OCI-LY1 (cell line): ENCODE data around the gene SLC25A13.

Experiments used
- H2AFZ ChIP-seq: fragments of 200-600 bp; sonication (generic), shearing (Covaris generic); 2 replicates; pipeline ENCODE4 v1.6.0; 2014; ENCODE audit warnings: antibody characterized with exemption, mild to moderate bottlenecking, low read length
- H3F3A ChIP-seq: fragments of 200-600 bp; sonication (generic), shearing (Covaris generic); 2 replicates; pipeline ENCODE4 v1.6.0; 2014; ENCODE audit warnings: mild to moderate bottlenecking, antibody characterized with exemption, low read length, moderate library complexity; ENCODE audit not compliant: insufficient read depth
- H3K27ac ChIP-seq: fragments of 200-600 bp; sonication (generic); 2 replicates; pipeline ENCODE4 v1.5.1; 2014; ENCODE audit warnings: low read length, mixed run types, mild to moderate bottlenecking, low read depth; ENCODE audit not compliant: poor library complexity, severe bottlenecking
- H3K27me3 ChIP-seq: fragments of 200-600 bp; sonication (generic); 2 replicates; pipeline ENCODE4 v1.6.0; 2014; ENCODE audit warnings: antibody characterized with exemption, mild to moderate bottlenecking, low read length, moderate library complexity; ENCODE audit not compliant: insufficient read depth
- H3K36me3 ChIP-seq: fragments of 200-600 bp; sonication (generic); 2 replicates; pipeline ENCODE4 v1.6.1; 2014; ENCODE audit warnings: mild to moderate bottlenecking, antibody characterized with exemption, low read length, moderate library complexity, mixed read lengths; ENCODE audit not compliant: insufficient read depth
- H3K4me1 ChIP-seq: fragments of 200-600 bp; sonication (generic); 2 replicates; pipeline ENCODE4 v1.5.1; 2014; ENCODE audit warnings: mild to moderate bottlenecking, low read length, moderate library complexity; ENCODE audit not compliant: insufficient read depth, severe bottlenecking
- H3K4me2 ChIP-seq: fragments of 200-600 bp; sonication (generic), shearing (Covaris generic); 2 replicates; pipeline ENCODE4 v1.6.1; 2014; ENCODE audit warnings: low read length
- H3K4me3 ChIP-seq: fragments of 200-600 bp; sonication (generic); 2 replicates; pipeline ENCODE4 v1.5.1; 2014; ENCODE audit warnings: low read length, low read depth, mild to moderate bottlenecking, mixed read lengths; ENCODE audit not compliant: poor library complexity, severe bottlenecking
- H3K79me2 ChIP-seq: fragments of 200-600 bp; shearing (Covaris generic); 2 replicates; pipeline ENCODE4 v1.6.1; 2016; ENCODE audit warnings: mixed run types, low read length, mixed read lengths; ENCODE audit not compliant: insufficient read depth
- H3K9ac ChIP-seq: fragments of 200-600 bp; sonication (generic), shearing (Covaris generic); 2 replicates; pipeline ENCODE4 v1.6.1; 2014; ENCODE audit warnings: mild to moderate bottlenecking, low read length, mixed read lengths
- H3K9me2 ChIP-seq: fragments of 200-600 bp; sonication (generic), shearing (Covaris generic); 2 replicates; pipeline ENCODE4 v1.6.1; 2014; ENCODE audit warnings: low read depth, mild to moderate bottlenecking, low read length, mixed read lengths
- H3K9me3 ChIP-seq: fragments of 200-600 bp; shearing (Covaris generic); 2 replicates; pipeline ENCODE4 v1.6.1; 2014; ENCODE audit warnings: low read length, mixed read lengths
- H4K20me1 ChIP-seq: fragments of 200-600 bp; sonication (generic), shearing (Covaris generic); 2 replicates; pipeline ENCODE4 v1.6.0; 2016; ENCODE audit warnings: mild to moderate bottlenecking, low read length; ENCODE audit not compliant: insufficient read depth
- EZH2 ChIP-seq: fragments of 200-600 bp; sonication (generic), shearing (Covaris generic); IDR thresholded peaks from 2 replicates; pipeline ENCODE4 v1.8.0; 2017; ENCODE audit warnings: borderline replicate concordance, mixed run types, mild to moderate bottlenecking, antibody characterized with exemption, low read length, moderate library complexity, mixed read lengths
- TF ChIP-seq, protein P1 (sequence below): fragments of 200-600 bp; sonication (generic), shearing (Covaris generic); IDR thresholded peaks from 2 replicates; pipeline ENCODE4 v1.5.1; 2017; ENCODE audit warnings: mild to moderate bottlenecking, antibody characterized with exemption, low read length, moderate library complexity, mixed read lengths

Gene SLC25A13

DNA sequence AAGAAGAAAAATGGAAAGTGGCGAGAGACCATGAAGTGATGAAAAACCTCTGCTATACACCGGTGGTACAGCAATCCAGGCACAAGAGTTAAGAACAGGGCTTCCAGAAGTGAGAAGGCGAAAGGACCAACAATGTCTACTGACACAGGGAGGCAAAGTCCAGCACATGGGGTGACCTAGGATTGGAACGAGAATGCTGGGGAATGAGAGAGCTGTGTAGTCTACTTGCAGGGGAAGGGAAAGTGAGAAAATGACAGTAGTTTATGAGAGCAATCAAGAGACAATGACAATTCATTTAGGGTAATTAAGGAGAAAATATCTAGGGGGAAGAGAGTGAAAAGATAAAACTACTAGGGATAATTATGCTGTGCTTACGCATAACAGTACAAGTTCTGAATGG is 169.2 kb downstream of the SLC25A13 start:
- no peaks in the 10 kb centered on the region for H3K9me3 ChIP-seq

DNA sequence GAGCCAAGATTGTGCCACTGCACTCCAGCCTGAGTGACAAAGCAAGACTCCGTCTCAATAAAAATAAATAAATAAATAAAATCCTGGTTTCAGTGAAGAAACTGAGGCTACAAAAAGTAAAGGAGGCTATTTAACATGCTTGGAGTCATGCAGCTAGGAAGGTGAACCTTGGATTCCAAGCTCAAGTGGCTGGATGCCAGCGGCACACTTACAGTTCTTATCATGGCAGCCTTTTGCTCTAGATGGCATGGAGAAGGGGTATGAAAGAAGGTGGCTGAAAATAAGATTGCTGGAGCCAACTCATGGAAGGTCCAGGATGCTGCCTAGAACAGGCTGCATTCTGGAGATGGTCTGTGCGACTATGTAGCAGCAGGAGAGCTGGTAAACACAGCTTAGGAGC is 170.0 kb downstream of the SLC25A13 start:
- no peak overlapping the region for H3K4me3 ChIP-seq
- H3K79me2 ChIP-seq: no peaks in the 10 kb centered on the region
- no peak overlapping the region for H3K27ac ChIP-seq
- H3K9me2 ChIP-seq: no peaks in the 10 kb centered on the region
- no peak overlapping the region for H2AFZ ChIP-seq
- no peaks in the 10 kb centered on the region for H3K27me3 ChIP-seq
- no peaks in the 10 kb centered on the region for H3K9me3 ChIP-seq
- no peak overlapping the region for H3K9ac ChIP-seq
- no peaks in the 10 kb centered on the region for H3F3A ChIP-seq
- no peak for TF ChIP-seq EZH2
- TF ChIP-seq, protein P1, sequence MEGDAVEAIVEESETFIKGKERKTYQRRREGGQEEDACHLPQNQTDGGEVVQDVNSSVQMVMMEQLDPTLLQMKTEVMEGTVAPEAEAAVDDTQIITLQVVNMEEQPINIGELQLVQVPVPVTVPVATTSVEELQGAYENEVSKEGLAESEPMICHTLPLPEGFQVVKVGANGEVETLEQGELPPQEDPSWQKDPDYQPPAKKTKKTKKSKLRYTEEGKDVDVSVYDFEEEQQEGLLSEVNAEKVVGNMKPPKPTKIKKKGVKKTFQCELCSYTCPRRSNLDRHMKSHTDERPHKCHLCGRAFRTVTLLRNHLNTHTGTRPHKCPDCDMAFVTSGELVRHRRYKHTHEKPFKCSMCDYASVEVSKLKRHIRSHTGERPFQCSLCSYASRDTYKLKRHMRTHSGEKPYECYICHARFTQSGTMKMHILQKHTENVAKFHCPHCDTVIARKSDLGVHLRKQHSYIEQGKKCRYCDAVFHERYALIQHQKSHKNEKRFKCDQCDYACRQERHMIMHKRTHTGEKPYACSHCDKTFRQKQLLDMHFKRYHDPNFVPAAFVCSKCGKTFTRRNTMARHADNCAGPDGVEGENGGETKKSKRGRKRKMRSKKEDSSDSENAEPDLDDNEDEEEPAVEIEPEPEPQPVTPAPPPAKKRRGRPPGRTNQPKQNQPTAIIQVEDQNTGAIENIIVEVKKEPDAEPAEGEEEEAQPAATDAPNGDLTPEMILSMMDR: no peak
- H4K20me1 ChIP-seq: no peaks in the 10 kb centered on the region
- no peaks in the 10 kb centered on the region for H3K4me1 ChIP-seq
- no peaks in the 10 kb centered on the region for H3K36me3 ChIP-seq
- no peak overlapping the region for H3K4me2 ChIP-seq

More for the DNA sequence above, 169.2 kb downstream of the SLC25A13 start:
- TF ChIP-seq, protein P1: no peak
- no peak for TF ChIP-seq EZH2
- Histone ChIP-seq H4K20me1 (no peaks in the 10 kb centered on the region), H3K9ac (no peak overlapping the region), H3K27ac (no peak overlapping the region), H3F3A (no peaks in the 10 kb centered on the region), H3K27me3 (no peaks in the 10 kb centered on the region), H3K36me3 (no peaks in the 10 kb centered on the region), H3K4me2 (no peak overlapping the region), H3K4me1 (no peaks in the 10 kb centered on the region), H3K4me3 (no peak overlapping the region), H3K9me2 (no peaks in the 10 kb centered on the region), H2AFZ (no peak overlapping the region), H3K79me2 (no peaks in the 10 kb centered on the region)

DNA sequence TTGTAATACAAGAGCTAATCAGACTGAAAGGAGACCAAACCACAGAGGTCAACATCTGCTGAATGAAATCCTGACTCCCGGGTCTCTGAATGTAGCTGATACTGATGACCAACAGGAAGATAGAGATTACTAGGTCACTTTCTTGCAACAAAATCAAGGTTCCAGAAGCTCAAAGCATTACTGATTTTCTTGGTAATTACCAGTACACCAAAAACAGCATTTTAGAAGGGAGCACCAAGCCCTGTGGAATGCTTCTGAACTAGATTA is 177.7 kb downstream of the SLC25A13 start:
- H3F3A ChIP-seq: no peaks in the 10 kb centered on the region
- peaks cover 8% of the 10 kb centered on the region; the same call in 1 of the 2 replicates for H3K36me3 ChIP-seq
- no peak overlapping the region for H3K9ac ChIP-seq
- H3K27me3 ChIP-seq: no peaks in the 10 kb centered on the region
- H2AFZ ChIP-seq: no peak overlapping the region
- no peak overlapping the region for H3K4me3 ChIP-seq
- no peaks in the 10 kb centered on the region for H3K9me3 ChIP-seq
- no peaks in the 10 kb centered on the region for H3K4me1 ChIP-seq
- H3K27ac ChIP-seq: no peak overlapping the region
- no peaks in the 10 kb centered on the region for H3K79me2 ChIP-seq
- TF ChIP-seq EZH2: no peak
- TF ChIP-seq, protein P1: no peak
- no peaks in the 10 kb centered on the region for H4K20me1 ChIP-seq
- no peaks in the 10 kb centered on the region; the same call in 1 of the 2 replicates for H3K9me2 ChIP-seq
- H3K4me2 ChIP-seq: no peak overlapping the region
